ENCODE data around the gene TRIAP1. TPM values are rescaled to one million over a fixed set of nuclear protein-coding genes. Genes with fewer than 3 reads are reported as not detected.

The TRIAP1 gene
- total and polyA plus RNA-seq, 2 donors (not counting 3 experiments of a cell fraction or from before 2014, with no cell fraction given) = 26.1 to 46.0 TPM

DNA sequence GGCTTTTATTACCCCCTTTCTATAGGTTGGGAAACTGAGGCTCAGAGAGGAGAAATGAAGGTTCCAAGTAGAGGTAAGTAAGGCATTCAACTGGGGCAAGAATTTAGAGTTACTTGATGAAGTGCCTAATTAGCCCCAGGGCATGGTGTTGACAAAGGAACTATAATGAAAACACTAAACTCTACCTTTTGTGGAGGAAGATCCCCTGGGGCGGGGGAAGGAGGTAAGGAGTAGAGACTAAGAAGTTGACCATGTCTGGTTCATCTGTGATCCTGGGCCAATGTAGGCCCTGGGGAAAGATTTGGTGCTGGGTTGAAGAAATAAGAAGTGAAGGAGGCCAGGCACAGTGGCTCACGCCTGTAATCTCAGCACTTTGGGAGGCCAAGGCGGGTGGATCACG is 24.5 kb downstream of the TRIAP1 start:
- H3K36me3 ChIP-seq (ENCODE audit: control insufficient read depth in 2 of 2, extremely low read depth in 1 of 2, insufficient read depth in 2 of 2, low read length in 2 of 2) = no peaks in the 10 kb centered on the region
- no peaks in the 10 kb centered on the region for H3K9me3 ChIP-seq (replicated peaks; ENCODE audit: control insufficient read depth, insufficient read depth, low read length)
- no peak overlapping the region for H3K27ac ChIP-seq (ENCODE audit: insufficient read depth, low read depth, low read length)
- dilution Hi-C loops (cut with MboI; ENCODE audit: extremely low pct_ligation_motif_present, low sequenced_read_pairs) (no loop called here), intact Hi-C loops (cut with micrococcal nuclease) (no loop called here)
- TF ChIP-seq JUN (IDR thresholded peaks at IDR 0.05; ENCODE audit: borderline replicate concordance, insufficient read depth, insufficient read length, low read depth) (no peak), MYC (IDR thresholded peaks at IDR 0.05; ENCODE audit: low read depth, low read length) (no peak), GATA2 (IDR thresholded peaks at IDR 0.05; ENCODE audit: insufficient read depth, insufficient read length, low read depth, low read length) (no peak), FOS (IDR thresholded peaks at IDR 0.05; ENCODE audit: borderline replicate concordance, insufficient read depth, low read length) (no peak), EZH2 (IDR thresholded peaks at IDR 0.05; ENCODE audit: borderline replicate concordance, low read depth, low read length, severe bottlenecking) (no peak), POLR2AphosphoS5 (IDR thresholded peaks at IDR 0.05; ENCODE audit: insufficient read depth, low read depth, low read length) (no peak), POLR2A (IDR thresholded peaks at IDR 0.05; ENCODE audit: low read depth, low read length) (no peak)
- TF ChIP-seq, protein P1, sequence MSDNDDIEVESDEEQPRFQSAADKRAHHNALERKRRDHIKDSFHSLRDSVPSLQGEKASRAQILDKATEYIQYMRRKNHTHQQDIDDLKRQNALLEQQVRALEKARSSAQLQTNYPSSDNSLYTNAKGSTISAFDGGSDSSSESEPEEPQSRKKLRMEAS (IDR thresholded peaks at IDR 0.05; ENCODE audit: insufficient read depth, insufficient read length) = no peak
- TF ChIP-seq, protein P2, sequence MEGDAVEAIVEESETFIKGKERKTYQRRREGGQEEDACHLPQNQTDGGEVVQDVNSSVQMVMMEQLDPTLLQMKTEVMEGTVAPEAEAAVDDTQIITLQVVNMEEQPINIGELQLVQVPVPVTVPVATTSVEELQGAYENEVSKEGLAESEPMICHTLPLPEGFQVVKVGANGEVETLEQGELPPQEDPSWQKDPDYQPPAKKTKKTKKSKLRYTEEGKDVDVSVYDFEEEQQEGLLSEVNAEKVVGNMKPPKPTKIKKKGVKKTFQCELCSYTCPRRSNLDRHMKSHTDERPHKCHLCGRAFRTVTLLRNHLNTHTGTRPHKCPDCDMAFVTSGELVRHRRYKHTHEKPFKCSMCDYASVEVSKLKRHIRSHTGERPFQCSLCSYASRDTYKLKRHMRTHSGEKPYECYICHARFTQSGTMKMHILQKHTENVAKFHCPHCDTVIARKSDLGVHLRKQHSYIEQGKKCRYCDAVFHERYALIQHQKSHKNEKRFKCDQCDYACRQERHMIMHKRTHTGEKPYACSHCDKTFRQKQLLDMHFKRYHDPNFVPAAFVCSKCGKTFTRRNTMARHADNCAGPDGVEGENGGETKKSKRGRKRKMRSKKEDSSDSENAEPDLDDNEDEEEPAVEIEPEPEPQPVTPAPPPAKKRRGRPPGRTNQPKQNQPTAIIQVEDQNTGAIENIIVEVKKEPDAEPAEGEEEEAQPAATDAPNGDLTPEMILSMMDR (IDR thresholded peaks at IDR 0.05; ENCODE audit: extremely low read depth in 1 of 2, insufficient read depth in 1 of 2, low read depth in 1 of 2, low read length in 2 of 2) = no peak
- no peaks in the 10 kb centered on the region for H3K27me3 ChIP-seq (ENCODE audit: control insufficient read depth in 2 of 2, insufficient read depth in 2 of 2, low read length in 2 of 2)
- H3K9ac ChIP-seq (replicated peaks; ENCODE audit: extremely low read depth, insufficient read depth, low read length) = no peak overlapping the region
- BruUV-seq (replicated peaks) = no TSS peak
- CTCF ChIA-PET = no interaction called here
- POLR2A ChIA-PET = no interaction called here
- H3K9me1 ChIP-seq (replicated peaks; ENCODE audit: control insufficient read depth, extremely low read depth, insufficient read depth, low read length) = no peaks in the 10 kb centered on the region
- FAIRE-seq (no peak), DNase-seq (ENCODE audit: low read depth, low spot score) (no peak)
- no peak overlapping the region for H3K4me3 ChIP-seq (replicated peaks in 1 of 3; ENCODE audit: insufficient read depth in 1 of 3, low read depth in 1 of 3, low read length in 3 of 3)
- no peaks in the 10 kb centered on the region for H3K4me1 ChIP-seq (ENCODE audit: control insufficient read depth, extremely low read depth, insufficient read depth, low read length)
- no peaks in the 10 kb centered on the region for H3K79me2 ChIP-seq (ENCODE audit: control insufficient read depth, insufficient read depth, low read length)
- no peak overlapping the region for H3K4me2 ChIP-seq (ENCODE audit: insufficient read depth, low read length)
- H2AFZ ChIP-seq (ENCODE audit: low read depth, low read length) = no peak overlapping the region
- H4K20me1 ChIP-seq (replicated peaks; ENCODE audit: control insufficient read depth, extremely low read depth, insufficient read depth, low read length) = no peaks in the 10 kb centered on the region
